Omental fat pad (tissue), 4 donors: ENCODE results near the gene TMEM59L. TPM values are rescaled to one million over a fixed set of nuclear protein-coding genes. Genes with fewer than 3 reads are reported as not detected.

Experiments used
- ATAC-seq: fragments of 150-250 bp; one replicate; pipeline ENCODE4 v1.9.1; 2016; ENCODE audit warnings: mild to moderate bottlenecking, moderate library complexity; ENCODE audit not compliant: low FRiP score
- DNase-seq: peaks from one replicate; pipeline ENCODE4 v3.0.0-alpha.2; 2019; ENCODE audit warnings: low spot score
- total RNA-seq, 4 donors: library from RNA; depleted of rRNA; stranded (reverse); fragments of >200 nt; gene quantifications; one replicate each; pipeline ENCODE4 v1.1.0, GENCODE V29; 2016
- TF ChIP-seq, protein P1 (sequence below), 3 donors: fragments of 450-650 bp; IDR thresholded peaks; one replicate each; pipeline ENCODE4 v1.5.1; 2016 to 2017; ENCODE audit warnings: antibody characterized with exemption in 3 of 3, mild to moderate bottlenecking in 3 of 3, moderate library complexity in 2 of 3

TMEM59L gene
- total RNA-seq, 4 donors from 2014 or later = 0.28 to 0.79 TPM; not detected in 2

DNA sequence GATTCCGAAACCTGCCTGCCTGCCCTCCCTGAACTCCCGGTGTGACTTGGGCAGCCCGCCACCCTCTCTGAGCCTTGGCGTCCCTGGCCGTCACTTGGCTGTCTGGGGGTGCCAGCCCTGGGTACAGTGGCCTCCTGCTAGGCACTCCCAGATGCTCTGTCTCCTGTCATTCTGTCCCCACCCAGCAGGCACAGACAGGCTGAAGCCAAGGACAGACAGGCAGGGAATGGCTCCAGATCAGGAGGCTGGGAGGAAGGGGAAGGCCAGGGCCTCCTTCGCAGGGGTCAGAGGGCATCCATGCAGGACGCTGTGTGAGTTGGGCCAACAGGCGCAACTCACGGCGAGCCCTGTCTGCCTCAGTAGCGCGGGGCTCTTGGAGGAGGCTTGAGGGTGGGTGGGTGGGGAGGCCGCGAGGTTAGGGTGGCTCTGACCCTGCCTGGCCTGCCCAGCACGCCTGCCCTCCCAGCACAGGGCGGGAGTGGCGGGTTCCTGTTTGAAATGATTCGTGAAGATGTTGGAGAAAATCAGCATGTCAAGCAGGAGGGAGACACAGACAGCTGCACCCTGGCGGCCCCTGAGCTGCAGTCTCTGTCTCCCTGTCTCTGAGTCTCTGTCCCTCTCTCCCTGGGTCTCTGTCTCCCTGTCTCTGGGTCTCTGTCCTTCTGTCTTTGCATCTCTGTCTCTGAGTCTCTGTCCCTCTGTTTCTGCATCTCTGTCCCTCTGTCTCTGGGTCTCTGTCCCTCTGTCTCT is 43.8 kb downstream of the TMEM59L start:
- TF ChIP-seq, protein P1, sequence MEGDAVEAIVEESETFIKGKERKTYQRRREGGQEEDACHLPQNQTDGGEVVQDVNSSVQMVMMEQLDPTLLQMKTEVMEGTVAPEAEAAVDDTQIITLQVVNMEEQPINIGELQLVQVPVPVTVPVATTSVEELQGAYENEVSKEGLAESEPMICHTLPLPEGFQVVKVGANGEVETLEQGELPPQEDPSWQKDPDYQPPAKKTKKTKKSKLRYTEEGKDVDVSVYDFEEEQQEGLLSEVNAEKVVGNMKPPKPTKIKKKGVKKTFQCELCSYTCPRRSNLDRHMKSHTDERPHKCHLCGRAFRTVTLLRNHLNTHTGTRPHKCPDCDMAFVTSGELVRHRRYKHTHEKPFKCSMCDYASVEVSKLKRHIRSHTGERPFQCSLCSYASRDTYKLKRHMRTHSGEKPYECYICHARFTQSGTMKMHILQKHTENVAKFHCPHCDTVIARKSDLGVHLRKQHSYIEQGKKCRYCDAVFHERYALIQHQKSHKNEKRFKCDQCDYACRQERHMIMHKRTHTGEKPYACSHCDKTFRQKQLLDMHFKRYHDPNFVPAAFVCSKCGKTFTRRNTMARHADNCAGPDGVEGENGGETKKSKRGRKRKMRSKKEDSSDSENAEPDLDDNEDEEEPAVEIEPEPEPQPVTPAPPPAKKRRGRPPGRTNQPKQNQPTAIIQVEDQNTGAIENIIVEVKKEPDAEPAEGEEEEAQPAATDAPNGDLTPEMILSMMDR (IDR thresholded peaks at IDR 0.05) = no peak
- DNase-seq (no peak), ATAC-seq (no peak)

DNA sequence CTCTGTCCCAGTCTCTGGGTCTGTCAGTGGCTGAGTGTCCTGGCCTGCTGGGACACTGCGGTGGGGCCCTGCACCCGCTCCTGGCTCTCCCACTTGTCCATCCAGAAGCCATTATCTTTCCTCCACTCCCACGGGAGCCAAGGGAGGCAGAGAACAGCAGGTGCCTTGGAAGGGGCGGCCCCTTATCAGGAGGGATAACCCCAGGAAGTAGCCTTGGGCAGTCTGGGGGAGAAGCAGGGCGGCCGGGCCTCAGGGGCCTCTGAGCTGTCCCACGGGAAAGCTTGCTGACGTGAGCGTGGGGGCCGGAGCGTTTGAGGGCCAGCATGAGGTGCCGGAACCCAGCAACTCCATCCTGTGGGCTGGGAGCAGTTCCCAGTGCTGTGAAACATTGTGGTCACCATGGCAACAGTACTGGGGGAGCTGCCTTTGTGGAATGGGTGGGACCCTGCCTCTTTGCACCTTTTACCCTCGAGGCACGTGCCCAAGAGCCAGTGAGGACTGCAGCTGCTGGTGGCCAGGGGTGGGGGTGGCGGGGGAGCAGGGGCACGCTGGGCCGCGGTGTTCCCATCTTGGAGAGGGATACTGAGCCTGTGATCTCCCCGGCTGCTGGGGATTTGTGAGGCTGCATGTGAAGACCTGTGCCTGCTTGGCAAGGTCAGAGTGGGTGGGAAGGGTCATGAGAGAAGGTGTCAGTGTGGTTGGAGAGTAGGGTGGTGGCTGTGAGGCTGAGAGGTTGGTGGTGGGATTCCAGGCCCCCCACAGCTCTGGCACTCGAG is 45.1 kb downstream of the TMEM59L start:
- ATAC-seq = peak; percentile 74
- no peak for DNase-seq
- TF ChIP-seq, protein P1 (IDR thresholded peaks at IDR 0.05) = no peak

DNA sequence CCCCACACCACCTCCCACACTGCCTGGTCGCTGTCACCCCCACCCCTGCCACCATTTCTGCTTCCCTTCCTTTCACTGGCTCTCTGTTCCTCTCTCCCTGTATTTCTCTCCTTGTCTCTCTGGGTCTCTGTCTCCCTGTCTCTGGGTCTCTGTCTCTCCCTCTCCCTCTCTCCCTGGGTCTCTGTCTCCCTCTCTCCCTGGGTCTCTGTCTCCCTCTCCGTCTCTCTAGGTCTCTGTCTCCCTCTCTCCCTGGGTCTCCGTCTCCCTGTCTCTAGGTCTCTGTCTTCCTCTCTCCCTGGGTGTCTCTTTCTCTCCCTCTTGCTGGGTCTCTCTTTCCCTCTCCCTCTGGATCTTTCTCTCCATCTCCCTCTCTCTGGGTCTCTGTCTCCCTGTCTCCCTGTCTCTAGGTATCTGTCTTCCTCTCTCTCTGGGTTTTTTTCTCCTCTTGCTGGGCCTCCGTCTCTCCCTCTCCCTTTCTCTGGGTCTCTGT is 45.7 kb downstream of the TMEM59L start:
- DNase-seq = no peak

DNA sequence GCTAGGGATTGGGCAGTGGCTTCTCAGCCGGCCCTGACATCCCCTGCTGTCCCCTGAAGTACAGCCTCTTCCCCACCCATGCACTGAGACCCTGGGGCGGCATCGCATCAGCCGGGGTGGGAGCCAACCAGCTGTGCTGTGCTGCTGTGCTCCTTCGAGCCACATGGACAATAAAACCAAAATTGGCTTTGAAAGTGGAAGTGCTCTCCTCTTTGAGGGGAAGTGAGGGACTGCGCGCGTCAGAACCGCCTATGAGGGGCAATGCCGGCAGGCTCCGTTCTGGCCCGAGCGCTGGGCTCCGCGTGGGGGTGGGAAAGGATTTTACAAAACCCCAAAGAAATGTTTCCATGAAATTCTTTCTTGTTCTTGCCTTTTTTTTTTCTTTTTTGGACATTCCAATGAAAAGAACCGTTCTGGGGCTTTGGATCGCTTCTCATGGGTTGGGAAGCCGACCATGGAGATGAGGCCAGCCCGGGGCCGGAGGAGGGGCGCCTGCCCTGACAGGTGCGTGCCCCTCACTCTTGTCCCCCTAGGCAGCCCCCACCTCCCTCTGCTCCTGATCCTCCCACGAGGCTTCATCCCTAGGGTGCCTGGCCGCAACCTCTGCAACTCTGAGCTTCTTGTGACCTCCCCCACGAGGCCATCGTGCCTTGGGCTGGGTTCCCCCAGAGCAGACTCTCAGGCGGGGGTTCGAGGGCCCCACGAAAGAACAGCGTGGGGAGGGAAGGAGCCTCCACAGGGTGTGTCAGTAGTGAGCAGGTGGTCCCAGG is 46.8 kb downstream of the TMEM59L start:
- ATAC-seq (no peak), DNase-seq (no peak)
- TF ChIP-seq, protein P1 (IDR thresholded peaks at IDR 0.05) = no peak

More for the DNA sequence above, 45.7 kb downstream of the TMEM59L start:
- TF ChIP-seq, protein P1 (IDR thresholded peaks at IDR 0.05) = no peak
- ATAC-seq = no peak

DNA sequence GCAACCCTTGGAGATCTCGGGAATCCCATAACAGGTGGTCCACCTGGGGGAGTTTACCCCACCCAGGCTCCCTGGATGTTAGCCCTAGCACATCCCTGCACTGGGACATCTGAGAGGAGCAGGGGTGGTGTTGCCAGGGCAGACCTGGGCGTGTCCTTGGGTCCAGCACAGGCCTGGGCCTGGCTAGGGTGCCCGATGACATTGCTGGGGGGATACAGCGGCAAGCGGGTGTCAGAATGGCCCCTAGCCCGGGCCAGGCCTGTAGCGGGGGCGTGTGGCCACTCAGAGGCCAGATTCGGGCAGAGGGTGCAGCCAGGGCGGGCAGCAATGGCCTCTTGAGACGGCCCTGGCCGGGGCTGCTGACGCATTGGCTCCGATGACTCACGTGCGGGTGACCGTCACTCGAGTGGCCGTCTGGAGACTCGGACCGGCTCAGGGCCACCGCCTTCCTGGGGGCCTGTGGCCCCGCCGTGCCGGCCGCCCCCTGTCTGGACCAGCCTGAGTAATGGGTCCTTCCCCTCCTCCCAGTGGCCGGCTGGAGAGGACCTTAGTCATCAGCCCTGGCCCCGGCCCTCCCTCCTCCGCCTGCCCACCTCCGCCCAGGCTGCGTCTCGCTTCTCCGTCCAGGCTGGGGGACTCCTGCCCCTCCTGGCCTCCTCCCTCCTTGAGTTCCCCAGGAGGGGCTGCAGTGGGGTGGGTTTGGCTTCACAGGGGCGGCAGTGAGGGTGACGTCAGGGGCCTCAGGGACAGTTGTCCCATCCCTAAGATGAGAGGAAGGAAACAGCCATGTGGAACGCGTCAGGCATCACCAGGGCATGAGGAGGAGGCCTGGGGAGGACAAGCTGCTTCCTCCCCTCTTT is 47.6 kb downstream of the TMEM59L start:
- ATAC-seq (peak; percentile 60), DNase-seq (peak; percentile 46)

More for the DNA sequence above, 47.6 kb downstream of the TMEM59L start:
- TF ChIP-seq, protein P1 (IDR thresholded peaks at IDR 0.05) = no peak
